Panc1 (cell line): ENCODE results near the gene ALDH1A1. TPM values are rescaled to one million over a fixed set of nuclear protein-coding genes. Genes with fewer than 3 reads are reported as not detected.

Experiments used
- ATAC-seq: fragments of 200-7000 bp; cut with Tn5 transposase; 2 replicates; pipeline ENCODE4 v1.9.1; 2020; ENCODE audit warnings: mild to moderate bottlenecking, moderate library complexity
- BruUV-seq: library from RNA; stranded (reverse); fragments of 400-500 nt; replicated peaks from 2 replicates; lab custom pipeline; 2021; lab: Mats Ljungman, UMichigan
- CTCF ChIA-PET: fragments of 300-600 bp; sonication (Branson Sonifier 250); formaldehyde crosslinking; loops from one replicate; lab custom pipeline; 2022; ENCODE audit warnings: antibody characterized with exemption; lab: Charles Lee
- POLR2A ChIA-PET: fragments of 300-600 bp; sonication (Branson Sonifier 250); formaldehyde crosslinking; loops from one replicate; lab custom pipeline; 2022; ENCODE audit warnings: antibody characterized with exemption; lab: Charles Lee
- DNase-seq: peaks from one replicate; pipeline ENCODE4 v3.0.0-alpha.2; 2010; ENCODE audit warnings: low read depth, low spot score
- H3K27ac ChIP-seq: 2 replicates; pipeline ENCODE4 v1.5.1; 2011; ENCODE audit warnings: mild to moderate bottlenecking, low read length, inconsistent platforms
- H3K27me3 ChIP-seq: fragments of 200-500 bp; sonication (Bioruptor generic); 2 replicates; pipeline ENCODE4 v1.6.0; 2014; ENCODE audit warnings: low read length, inconsistent platforms; ENCODE audit not compliant: control insufficient read depth, insufficient read depth
- H3K36me3 ChIP-seq: fragments of 200-500 bp; sonication (Bioruptor generic); 2 replicates; pipeline ENCODE4 v1.5.1; 2014; ENCODE audit warnings: inconsistent platforms, mild to moderate bottlenecking, low read length, moderate library complexity; ENCODE audit not compliant: control insufficient read depth, insufficient read depth
- H3K4me1 ChIP-seq: 2 replicates; pipeline ENCODE4 v1.5.1; 2011; ENCODE audit warnings: inconsistent platforms, mild to moderate bottlenecking, low read length, moderate library complexity; ENCODE audit not compliant: control insufficient read depth, insufficient read depth
- H3K4me3 ChIP-seq, 2 experiments: 2 replicates each; pipeline ENCODE4 v1.5.1; 2011 to 2012; ENCODE audit warnings: low read depth in 2 of 2, low read length in 2 of 2, mild to moderate bottlenecking in 2 of 2, inconsistent platforms in 1 of 2, moderate library complexity in 1 of 2
- H3K9me3 ChIP-seq: fragments of 200-500 bp; sonication (Bioruptor generic); 2 replicates; pipeline ENCODE4 v1.5.1; 2014; ENCODE audit warnings: low read depth, mild to moderate bottlenecking, inconsistent platforms, low read length, moderate library complexity; ENCODE audit not compliant: control insufficient read depth, insufficient read depth
- CTCF ChIP-seq: fragments of 450-650 bp; IDR thresholded peaks from 2 replicates; pipeline ENCODE4 v1.5.1; 2017; ENCODE audit warnings: mild to moderate bottlenecking
- POLR2AphosphoS5 ChIP-seq: IDR thresholded peaks from 2 replicates; pipeline ENCODE4 v1.6.1; 2012; ENCODE audit warnings: mild to moderate bottlenecking, low read depth, low read length, moderate library complexity
- REST ChIP-seq, 2 experiments: IDR thresholded peaks; 2 replicates each; pipeline ENCODE4 v1.6.1; 2011 to 2012; ENCODE audit warnings: low read depth in 2 of 2, control low read depth in 1 of 2, low read length in 1 of 2, mild to moderate bottlenecking in 1 of 2, moderate library complexity in 1 of 2; ENCODE audit not compliant: insufficient read depth in 1 of 2
- SIN3A ChIP-seq: IDR thresholded peaks from 2 replicates; pipeline ENCODE4 v1.6.1; 2012; ENCODE audit warnings: low read depth, mild to moderate bottlenecking, low read length, moderate library complexity, borderline replicate concordance; ENCODE audit not compliant: insufficient read depth
- TCF7L2 ChIP-seq: IDR thresholded peaks from 2 replicates; pipeline ENCODE4 v1.6.1; 2011; ENCODE audit warnings: mild to moderate bottlenecking, low read depth, low read length, inconsistent platforms
- in situ Hi-C: cut with HindIII; loops from 2 replicates; pipeline ENCODE4 v1.10.0; 2016; ENCODE audit warnings: low sequenced_read_pairs, low pct_unique_long_range_greater_than_20kb
- intact Hi-C: fragments of 100-400 bp; cut with micrococcal nuclease; formaldehyde crosslinking; loops from one replicate; pipeline ENCODE4 v1.10.0; 2022; ENCODE audit not compliant: unreplicated experiment
- total RNA-seq: library from RNA; stranded (reverse); gene quantifications from one replicate; pipeline ENCODE4 v1.2.1, GENCODE V29; 2021; ENCODE audit not compliant: unreplicated experiment

The ALDH1A1 gene
- total RNA-seq, 1 experiment from 2014 or later, result 0.54 TPM

- H3K4me3 ChIP-seq, result no peak overlapping the region
- POLR2A ChIA-PET, result no interaction called here
- BruUV-seq, result no TSS peak
- no peak for TF ChIP-seq REST (IDR thresholded peaks at IDR 0.05; ENCODE audit: insufficient read depth in 1 of 2, low read depth in 2 of 2, low read length in 1 of 2)
- TF ChIP-seq SIN3A, result no peak
- TF ChIP-seq TCF7L2, result no peak
- TF ChIP-seq CTCF, result no peak
- no peak for TF ChIP-seq POLR2AphosphoS5
- H3K27ac ChIP-seq, result no peak overlapping the region
- DNase-seq, result no peak
- intact Hi-C loops (no loop called here), in situ Hi-C loops (no loop called here)
- no peaks in the 10 kb centered on the region for H3K9me3 ChIP-seq
- no peaks in the 10 kb centered on the region for H3K36me3 ChIP-seq
- CTCF ChIA-PET, result no interaction called here
- H3K4me1 ChIP-seq, result no peaks in the 10 kb centered on the region
- H3K27me3 ChIP-seq, result no peaks in the 10 kb centered on the region; the same call in 1 of the 2 replicates
- no peak for ATAC-seq
These were observed 55.7 kb downstream of the ALDH1A1 start for GRCh38 chr9:72897069-72897649.

GRCh38 chr9:72896439-72896838 lies 56.4 kb downstream of the ALDH1A1 start:
- H3K27ac ChIP-seq, result no peak overlapping the region
- CTCF ChIA-PET, result no interaction called here
- TF ChIP-seq CTCF, result no peak
- no peak for TF ChIP-seq REST (IDR thresholded peaks at IDR 0.05; ENCODE audit: insufficient read depth in 1 of 2, low read depth in 2 of 2, low read length in 1 of 2)
- no peak for TF ChIP-seq SIN3A
- no peak for TF ChIP-seq TCF7L2
- TF ChIP-seq POLR2AphosphoS5, result no peak

More at GRCh38 chr9:72896439-72896838, 56.4 kb downstream of the ALDH1A1 start:
- H3K27me3 ChIP-seq, result no peaks in the 10 kb centered on the region
- ATAC-seq (no peak), DNase-seq (no peak)
- no peak overlapping the region for H3K4me3 ChIP-seq
- in situ Hi-C loops, result no loop called here
- intact Hi-C loops, result no loop called here
- H3K36me3 ChIP-seq, result no peaks in the 10 kb centered on the region
- POLR2A ChIA-PET, result no interaction called here
- no TSS peak for BruUV-seq
- no peaks in the 10 kb centered on the region for H3K9me3 ChIP-seq
- H3K4me1 ChIP-seq, result no peaks in the 10 kb centered on the region
